Epithelial cell of proximal tubule (primary cell): Measurements from ENCODE around the gene ZCCHC8. TPM values are rescaled to one million over a fixed set of nuclear protein-coding genes. Genes with fewer than 3 reads are reported as not detected.
"Not testable (repeated sequence)": the region's sequence is repeated elsewhere in the genome, so short reads cannot be mapped to it uniquely, and the experiment has no call there.

Source experiments
- DNase-seq: peaks from one replicate; pipeline ENCODE4 v3.0.0-alpha.2; 2011; ENCODE audit warnings: low read depth
- H3K4me3 ChIP-seq: 2 replicates; pipeline ENCODE4 v1.5.1; 2011; ENCODE audit warnings: low read depth, mild to moderate bottlenecking, low read length
- total RNA-seq: library from RNA; depleted of rRNA; stranded (reverse); fragments of >200 nt; gene quantifications from 2 replicates; pipeline ENCODE4 v1.2.3, GENCODE V29; 2015
- TF ChIP-seq, protein P1 (sequence below): conservative IDR thresholded peaks from 2 replicates; pipeline ENCODE4 v1.5.1; 2012; ENCODE audit warnings: low read depth, mild to moderate bottlenecking, low read length

The ZCCHC8 gene
- total RNA-seq, 1 donor from 2014 or later, result 25.0 TPM

DNA sequence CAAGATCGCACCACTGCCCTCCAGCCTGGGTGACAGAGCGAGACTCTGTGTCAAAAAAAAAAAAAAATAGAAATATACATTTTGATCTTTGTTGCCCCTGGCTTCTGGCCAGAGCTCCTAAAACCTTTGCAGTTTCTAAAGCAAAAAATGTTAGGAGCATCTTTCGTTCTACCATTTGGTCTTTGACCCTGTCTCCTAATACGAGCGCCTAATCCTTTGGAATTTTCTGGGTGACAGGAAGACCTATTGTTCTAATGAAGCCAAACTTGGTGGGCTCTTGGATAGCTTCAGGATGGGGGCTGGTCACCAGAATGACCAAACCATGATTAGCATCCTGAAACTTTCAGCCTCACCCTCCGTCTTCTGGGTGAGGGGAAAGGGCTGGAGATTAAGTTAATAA lies 46.0 kb downstream of the ZCCHC8 start:
- no peak overlapping the region for H3K4me3 ChIP-seq
- no peak for DNase-seq
- TF ChIP-seq, protein P1, sequence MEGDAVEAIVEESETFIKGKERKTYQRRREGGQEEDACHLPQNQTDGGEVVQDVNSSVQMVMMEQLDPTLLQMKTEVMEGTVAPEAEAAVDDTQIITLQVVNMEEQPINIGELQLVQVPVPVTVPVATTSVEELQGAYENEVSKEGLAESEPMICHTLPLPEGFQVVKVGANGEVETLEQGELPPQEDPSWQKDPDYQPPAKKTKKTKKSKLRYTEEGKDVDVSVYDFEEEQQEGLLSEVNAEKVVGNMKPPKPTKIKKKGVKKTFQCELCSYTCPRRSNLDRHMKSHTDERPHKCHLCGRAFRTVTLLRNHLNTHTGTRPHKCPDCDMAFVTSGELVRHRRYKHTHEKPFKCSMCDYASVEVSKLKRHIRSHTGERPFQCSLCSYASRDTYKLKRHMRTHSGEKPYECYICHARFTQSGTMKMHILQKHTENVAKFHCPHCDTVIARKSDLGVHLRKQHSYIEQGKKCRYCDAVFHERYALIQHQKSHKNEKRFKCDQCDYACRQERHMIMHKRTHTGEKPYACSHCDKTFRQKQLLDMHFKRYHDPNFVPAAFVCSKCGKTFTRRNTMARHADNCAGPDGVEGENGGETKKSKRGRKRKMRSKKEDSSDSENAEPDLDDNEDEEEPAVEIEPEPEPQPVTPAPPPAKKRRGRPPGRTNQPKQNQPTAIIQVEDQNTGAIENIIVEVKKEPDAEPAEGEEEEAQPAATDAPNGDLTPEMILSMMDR, result no peak

DNA sequence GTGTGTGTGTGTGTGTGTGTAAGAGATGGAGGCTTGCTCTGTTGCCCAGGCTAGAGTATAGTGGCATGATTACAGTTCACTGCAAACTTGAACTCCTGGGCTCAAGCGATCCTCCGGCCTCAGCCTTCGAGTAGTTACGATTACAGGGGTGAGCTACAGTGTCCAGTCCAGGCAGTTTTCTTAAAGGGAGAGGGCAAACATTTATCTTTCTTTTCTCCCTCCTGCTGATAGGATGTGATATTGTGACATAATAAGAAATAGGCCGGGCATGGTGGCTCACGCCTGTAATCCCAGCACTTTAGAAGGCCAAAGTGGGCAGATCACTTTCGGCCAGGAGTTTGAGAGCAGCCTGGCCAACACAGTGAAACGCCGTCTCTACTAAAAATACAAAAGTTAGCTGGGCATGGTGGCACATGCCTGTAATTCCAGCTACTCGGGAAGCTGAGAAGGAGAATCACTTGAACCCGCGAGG lies 46.4 kb downstream of the ZCCHC8 start:
- no peak overlapping the region for H3K4me3 ChIP-seq
- no peak for DNase-seq
- TF ChIP-seq, protein P1, result no peak

DNA sequence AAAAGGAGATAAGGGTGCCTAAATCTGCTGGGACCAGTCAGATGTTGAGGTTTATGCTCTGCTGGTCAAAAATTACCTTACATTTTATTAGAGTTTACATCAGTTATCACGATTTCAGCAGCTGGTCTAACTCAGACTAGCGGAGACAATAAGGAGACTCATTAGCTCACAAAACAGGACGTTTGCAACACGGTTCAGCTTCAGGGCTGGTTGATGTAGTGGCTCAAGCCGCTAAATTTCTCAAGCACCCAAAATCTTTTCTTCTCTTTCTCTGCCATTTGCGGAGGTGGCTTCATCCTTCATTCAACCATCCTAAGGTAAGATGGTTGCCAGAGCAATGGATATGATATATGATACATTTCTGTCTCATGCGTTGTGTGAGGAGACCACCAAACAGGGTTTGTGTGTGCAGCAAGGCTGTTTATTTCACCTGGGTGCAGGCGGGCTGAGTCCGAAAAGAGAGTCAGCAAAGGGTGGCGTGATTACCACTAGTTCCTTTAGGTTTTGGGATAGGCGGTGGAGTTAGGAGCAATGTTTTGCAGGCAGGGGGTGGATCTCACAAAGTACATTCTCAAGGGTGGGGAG lies 47.9 kb downstream of the ZCCHC8 start:
- TF ChIP-seq, protein P1, result no peak
- no peak for DNase-seq

DNA sequence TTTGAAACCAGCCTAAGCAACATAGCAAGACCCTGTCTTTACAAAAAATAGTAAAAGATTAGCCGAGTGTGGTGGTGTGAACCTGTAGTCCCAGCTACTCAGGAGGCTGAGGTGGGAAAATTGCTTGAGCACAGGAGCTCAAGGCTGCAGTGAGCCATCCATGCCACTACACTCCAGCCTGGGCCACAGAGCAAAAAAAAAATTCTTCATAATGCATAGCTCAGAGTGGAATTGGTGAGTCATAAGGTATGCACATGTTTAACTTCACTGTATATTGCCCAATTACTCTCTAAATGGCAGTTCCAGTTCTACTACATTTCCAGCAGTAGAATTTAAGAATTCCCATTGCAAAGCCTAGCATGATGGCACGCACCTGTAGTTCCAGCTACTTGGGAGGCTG lies 51.4 kb downstream of the ZCCHC8 start:
- H3K4me3 ChIP-seq, result no peak overlapping the region
- no peak for DNase-seq
- TF ChIP-seq, protein P1, result no peak

More for the DNA sequence above, 47.9 kb downstream of the ZCCHC8 start:
- no peak overlapping the region for H3K4me3 ChIP-seq

DNA sequence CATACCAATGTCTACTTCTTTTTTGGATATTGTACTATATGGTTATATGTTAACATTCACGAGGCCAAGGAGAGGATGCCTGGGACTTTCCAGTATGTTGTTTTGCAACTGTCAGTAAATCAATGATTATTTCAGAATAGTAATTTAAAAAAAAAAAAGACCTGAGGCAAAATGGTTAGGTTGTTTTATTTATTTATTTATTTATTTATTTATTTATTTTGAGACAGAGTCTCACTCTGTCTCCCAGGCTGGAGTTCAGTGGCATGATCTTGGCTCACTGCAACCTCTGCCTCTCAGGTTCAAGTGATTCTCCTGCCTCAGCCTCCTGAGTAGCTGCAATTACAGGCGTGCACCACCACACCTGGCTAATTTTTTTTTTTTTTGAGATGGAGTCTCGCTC lies 52.9 kb downstream of the ZCCHC8 start:
- H3K4me3 ChIP-seq, DNase-seq: not testable (repeated sequence)

DNA sequence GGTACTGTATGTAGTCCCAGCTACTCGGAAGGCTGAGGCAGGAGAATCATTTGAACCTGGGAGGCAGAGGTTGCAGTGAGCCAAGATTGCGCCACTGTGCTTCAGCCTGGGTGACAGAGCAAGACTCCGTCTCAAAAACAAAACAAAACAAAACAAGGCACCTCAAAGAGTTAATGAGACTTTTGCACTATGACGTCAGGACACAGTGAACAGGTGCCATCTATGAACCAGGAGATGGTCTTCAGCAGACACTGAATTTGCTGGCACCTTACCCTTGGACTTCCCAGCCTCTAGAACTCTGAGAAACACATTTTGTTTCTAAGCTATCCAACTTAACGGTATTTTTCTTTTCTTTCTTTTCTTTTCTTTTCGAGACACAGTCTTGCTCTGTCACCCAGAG lies 54.3 kb downstream of the ZCCHC8 start:
- H3K4me3 ChIP-seq, DNase-seq: not testable (repeated sequence)

DNA sequence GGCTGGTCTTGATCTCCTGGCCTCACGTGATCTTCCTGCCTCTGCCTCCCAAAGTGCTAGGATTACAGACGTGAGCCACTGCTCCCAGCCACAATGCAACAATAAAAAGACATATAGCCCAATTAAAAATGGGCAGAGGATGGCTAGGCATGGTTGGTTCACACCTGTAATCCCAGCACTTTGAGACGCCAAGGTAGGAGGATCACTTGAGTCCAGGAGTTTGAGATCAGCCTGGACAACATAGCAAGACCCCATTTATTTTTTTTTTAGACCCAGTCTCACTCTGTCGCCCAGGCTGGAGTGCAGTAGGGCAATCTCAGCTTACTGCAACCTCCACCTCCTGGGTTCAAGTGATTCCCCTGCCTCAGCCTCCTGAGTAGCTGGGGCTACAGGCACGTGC lies 56.7 kb downstream of the ZCCHC8 start:
- H3K4me3 ChIP-seq, DNase-seq: not testable (repeated sequence)

DNA sequence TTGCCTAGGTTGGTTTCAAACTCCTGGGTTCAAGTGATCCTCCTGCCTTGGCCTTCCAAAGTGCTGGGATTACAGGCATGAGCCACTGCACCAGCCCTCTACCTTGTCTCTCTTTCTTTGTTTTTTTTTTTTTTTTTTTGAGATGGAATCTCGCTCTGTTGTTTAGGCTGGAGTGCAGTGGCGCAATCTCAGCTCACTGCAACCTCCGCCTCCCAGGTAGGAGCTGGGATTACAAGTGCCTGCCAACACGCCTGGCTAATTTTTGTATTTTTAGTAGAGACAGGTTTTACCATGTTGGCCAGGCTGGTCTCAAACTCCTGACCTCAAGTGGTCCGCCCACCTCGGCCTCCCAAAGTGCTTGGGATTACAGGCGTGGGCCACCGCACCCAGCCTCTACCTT lies 61.9 kb downstream of the ZCCHC8 start:
- DNase-seq, H3K4me3 ChIP-seq: not testable (repeated sequence)

DNA sequence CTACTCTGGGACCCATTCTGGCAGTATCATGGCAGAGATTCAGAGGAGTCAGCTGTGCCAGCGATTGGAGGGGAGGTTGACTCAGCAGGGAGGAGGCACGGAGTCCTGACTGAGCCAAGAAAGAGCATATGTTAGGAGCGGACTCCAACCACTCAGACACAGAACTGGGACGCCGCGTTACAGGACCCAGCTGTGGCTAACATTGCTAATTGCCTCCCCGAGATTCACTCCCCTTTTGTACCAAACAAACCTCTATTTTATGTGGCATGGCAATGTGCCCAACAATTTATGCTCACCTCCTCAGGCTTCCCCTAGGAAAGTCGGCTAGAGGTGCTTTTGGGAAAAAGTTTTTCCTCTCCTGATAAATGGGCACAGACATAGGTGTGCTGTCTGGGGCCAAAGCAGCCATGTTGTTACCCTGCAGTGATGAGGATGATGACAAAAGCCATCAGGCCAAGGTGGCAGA lies 63.0 kb downstream of the ZCCHC8 start:
- H3K4me3 ChIP-seq, result no peak overlapping the region
- TF ChIP-seq, protein P1, result no peak
- no peak for DNase-seq
